Testis (tissue), 2 donors: ENCODE measurements around the gene DLG3.

Source experiments
- POLR2A ChIP-seq: fragments of 450-650 bp; IDR thresholded peaks from one replicate; pipeline ENCODE4 v1.6.1; 2017; ENCODE audit warnings: antibody characterized with exemption, mild to moderate bottlenecking, moderate library complexity
- TF ChIP-seq, protein P1 (sequence below), 3 experiments: fragments of 450-650 bp in 2 of 3; fragments of 200-600 bp in 1 of 3; sonication (generic) in 1 of 3; IDR thresholded peaks; one replicate each; pipeline ENCODE4 v1.5.1; 2016 to 2019; ENCODE audit warnings: antibody characterized with exemption in 3 of 3, mild to moderate bottlenecking in 2 of 3, moderate library complexity in 1 of 3

GRCh38 chrX:70509078-70509477 is 64.4 kb downstream of the DLG3 start:
- TF ChIP-seq, protein P1, sequence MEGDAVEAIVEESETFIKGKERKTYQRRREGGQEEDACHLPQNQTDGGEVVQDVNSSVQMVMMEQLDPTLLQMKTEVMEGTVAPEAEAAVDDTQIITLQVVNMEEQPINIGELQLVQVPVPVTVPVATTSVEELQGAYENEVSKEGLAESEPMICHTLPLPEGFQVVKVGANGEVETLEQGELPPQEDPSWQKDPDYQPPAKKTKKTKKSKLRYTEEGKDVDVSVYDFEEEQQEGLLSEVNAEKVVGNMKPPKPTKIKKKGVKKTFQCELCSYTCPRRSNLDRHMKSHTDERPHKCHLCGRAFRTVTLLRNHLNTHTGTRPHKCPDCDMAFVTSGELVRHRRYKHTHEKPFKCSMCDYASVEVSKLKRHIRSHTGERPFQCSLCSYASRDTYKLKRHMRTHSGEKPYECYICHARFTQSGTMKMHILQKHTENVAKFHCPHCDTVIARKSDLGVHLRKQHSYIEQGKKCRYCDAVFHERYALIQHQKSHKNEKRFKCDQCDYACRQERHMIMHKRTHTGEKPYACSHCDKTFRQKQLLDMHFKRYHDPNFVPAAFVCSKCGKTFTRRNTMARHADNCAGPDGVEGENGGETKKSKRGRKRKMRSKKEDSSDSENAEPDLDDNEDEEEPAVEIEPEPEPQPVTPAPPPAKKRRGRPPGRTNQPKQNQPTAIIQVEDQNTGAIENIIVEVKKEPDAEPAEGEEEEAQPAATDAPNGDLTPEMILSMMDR (IDR thresholded peaks at IDR 0.05), result no peak
- TF ChIP-seq POLR2A, result no peak
